Measurements from ENCODE around the gene ACAD8. TPM values are rescaled to one million over a fixed set of nuclear protein-coding genes. Genes with fewer than 3 reads are reported as not detected.

The ACAD8 gene
- total and polyA plus RNA-seq, 5 experiments from 2014 or later: 21.0 to 40.2 (median 24.0) TPM

GRCh38 chr11:134228625-134229024, 24.7 kb upstream of the ACAD8 start:
- H3K27ac Mint-ChIP-seq: peak overlapping the region in 5 of 10 donors; percentile 27 to 57 (median 43)
- H3K4me1 Mint-ChIP-seq: peaks cover 48 to 90% (median 76%) of the 10 kb centered on the region in 4 donors
- H3K27me3 Mint-ChIP-seq: no peaks in the 10 kb centered on the region
- ATAC-seq (peak in 1 of 2 donors; percentile 8), DNase-seq (peak in 7 of 10 donors; percentile 7 to 43 (median 25))
- POLR2A ChIA-PET: interaction anchor here (0.6 to 7.8 kb wide), 3 partner anchors 22 to 107 kb away, joined by 3 to 115 read pairs (median 4); partner anchors contain the start of genes ACAD8 and THYN1
- peak overlapping the region; percentile 2 to 98 (median 51) for H3K4me3 Mint-ChIP-seq
- no peaks in the 10 kb centered on the region for H3K9me3 Mint-ChIP-seq
- peaks cover 0 to 10% (median 1%) of the 10 kb centered on the region in 3 donors for H3K36me3 Mint-ChIP-seq

- Mint-ChIP-seq H3K36me3 (peaks cover 0 to 10% (median 0%) of the 10 kb centered on the region in 3 donors), H3K27ac (peak overlapping the region in 8 of 10 donors; percentile 27 to 84 (median 56)), H3K4me3 (peak overlapping the region; percentile 12 to 98 (median 61)), H3K9me3 (no peaks in the 10 kb centered on the region), H3K27me3 (no peaks in the 10 kb centered on the region), H3K4me1 (peaks cover 48 to 88% (median 74%) of the 10 kb centered on the region in 4 donors)
- ATAC-seq (no peak), DNase-seq (no peak)
- POLR2A ChIA-PET: interaction anchor here (0.6 to 7.8 kb wide), 2 partner anchors 22 to 45 kb away, joined by 4 to 115 read pairs; partner anchors contain the start of genes ACAD8 and THYN1
Measured at GRCh38 chr11:134229126-134229790, 24.1 kb upstream of the ACAD8 start.

GRCh38 chr11:134230339-134230738, 23.0 kb upstream of the ACAD8 start:
- ATAC-seq (no peak), DNase-seq (no peak)
- Mint-ChIP-seq H3K27me3 (no peaks in the 10 kb centered on the region), H3K36me3 (peaks cover 0 to 18% (median 0%) of the 10 kb centered on the region in 3 donors), H3K4me3 (peak overlapping the region in 7 of 10 donors; percentile 29 to 98 (median 64)), H3K27ac (peak overlapping the region in 9 of 10 donors; percentile 17 to 84 (median 54)), H3K4me1 (peaks cover 48 to 85% (median 74%) of the 10 kb centered on the region in 4 donors), H3K9me3 (no peaks in the 10 kb centered on the region)
- POLR2A ChIA-PET: interaction anchor here (7.8 kb wide), 1 partner anchor 20 kb away, joined by 115 read pairs; the partner anchor contains the start of genes ACAD8 and THYN1

GRCh38 chr11:134231958-134232659, 21.3 kb upstream of the ACAD8 start:
- ATAC-seq: no peak
- H3K4me1 Mint-ChIP-seq: peaks cover 36 to 68% (median 57%) of the 10 kb centered on the region in 4 donors

GRCh38 chr11:134233729-134234179, 19.6 kb upstream of the ACAD8 start:
- Mint-ChIP-seq H3K27ac (peak overlapping the region in 2 of 10 donors; percentile 15 to 43), H3K36me3 (peaks cover 0 to 48% (median 4%) of the 10 kb centered on the region in 3 donors), H3K4me3 (no peak overlapping the region), H3K4me1 (peaks cover 30 to 51% (median 42%) of the 10 kb centered on the region in 4 donors), H3K9me3 (no peaks in the 10 kb centered on the region), H3K27me3 (no peaks in the 10 kb centered on the region)
- DNase-seq: no peak
- no peak for ATAC-seq
- POLR2A ChIA-PET: interaction anchor here (1.1 to 1.9 kb wide), 3 partner anchors 9 to 20 kb away, joined by 3 to 9 read pairs (median 4); partner anchors contain the start of genes ACAD8, THYN1 and VPS26B

More at GRCh38 chr11:134231958-134232659, 21.3 kb upstream of the ACAD8 start:
- no peaks in the 10 kb centered on the region for H3K9me3 Mint-ChIP-seq
- DNase-seq: no peak
- POLR2A ChIA-PET: interaction anchor here (1.9 kb wide), 1 partner anchor 21 kb away, joined by 4 read pairs; the partner anchor contains the start of genes ACAD8 and THYN1
- H3K36me3 Mint-ChIP-seq: peaks cover 0 to 36% (median 4%) of the 10 kb centered on the region in 3 donors
- H3K27me3 Mint-ChIP-seq: no peaks in the 10 kb centered on the region
- peak overlapping the region in 2 of 10 donors; percentile 19 to 36 for H3K4me3 Mint-ChIP-seq
- H3K27ac Mint-ChIP-seq: peak overlapping the region in 4 of 10 donors; percentile 19 to 69 (median 61)

GRCh38 chr11:134235399-134235798, 18.0 kb upstream of the ACAD8 start:
- POLR2A ChIA-PET: interaction anchor here (1.7 kb wide), 1 partner anchor 10 kb away, joined by 9 read pairs; the partner anchor contains the start of gene VPS26B
- ATAC-seq (no peak), DNase-seq (no peak)
- peaks cover 17 to 36% (median 26%) of the 10 kb centered on the region in 4 donors for H3K4me1 Mint-ChIP-seq
- no peaks in the 10 kb centered on the region for H3K9me3 Mint-ChIP-seq
- peak overlapping the region in 1 of 10 donors; percentile 75 for H3K27ac Mint-ChIP-seq
- H3K27me3 Mint-ChIP-seq: no peaks in the 10 kb centered on the region
- H3K36me3 Mint-ChIP-seq: peaks cover 0 to 58% (median 4%) of the 10 kb centered on the region in 3 donors
- H3K4me3 Mint-ChIP-seq: no peak overlapping the region

GRCh38 chr11:134236834-134237556, 16.4 kb upstream of the ACAD8 start:
- no peak for DNase-seq
- POLR2A ChIA-PET: interaction anchor here (1.0 kb wide), 1 partner anchor 12 kb away, joined by 3 read pairs; no protein-coding TSS in a partner anchor
- peaks cover 0 to 64% (median 6%) of the 10 kb centered on the region in 3 donors for H3K36me3 Mint-ChIP-seq
- H3K27ac Mint-ChIP-seq: peak overlapping the region in 4 of 10 donors; percentile 2 to 77 (median 16)
- no peaks in the 10 kb centered on the region for H3K27me3 Mint-ChIP-seq
- no peaks in the 10 kb centered on the region for H3K9me3 Mint-ChIP-seq
- no peak overlapping the region for H3K4me3 Mint-ChIP-seq
- ATAC-seq: no peak
- H3K4me1 Mint-ChIP-seq: peaks cover 9 to 20% (median 17%) of the 10 kb centered on the region in 4 donors

GRCh38 chr11:134237557-134237922, 15.8 kb upstream of the ACAD8 start:
- POLR2A ChIA-PET: interaction anchor here (1.0 kb wide), 1 partner anchor 12 kb away, joined by 3 read pairs; no protein-coding TSS in a partner anchor
- DNase-seq (no peak), ATAC-seq (no peak)
- no peaks in the 10 kb centered on the region for H3K27me3 Mint-ChIP-seq
- H3K36me3 Mint-ChIP-seq: peaks cover 0 to 68% (median 7%) of the 10 kb centered on the region in 3 donors
- H3K4me1 Mint-ChIP-seq: peaks cover 3 to 14% (median 13%) of the 10 kb centered on the region in 4 donors
- no peaks in the 10 kb centered on the region for H3K9me3 Mint-ChIP-seq
- peak overlapping the region in 2 of 10 donors; percentile 28 to 77 for H3K27ac Mint-ChIP-seq
- H3K4me3 Mint-ChIP-seq: no peak overlapping the region

- Mint-ChIP-seq H3K4me1 (peaks cover 0 to 8% (median 2%) of the 10 kb centered on the region in 4 donors), H3K4me3 (no peak overlapping the region), H3K27ac (peak overlapping the region in 1 of 10 donors; percentile 22), H3K9me3 (no peaks in the 10 kb centered on the region), H3K27me3 (no peaks in the 10 kb centered on the region), H3K36me3 (peaks cover 0 to 80% (median 7%) of the 10 kb centered on the region in 3 donors)
- no peak for DNase-seq
- no peak for ATAC-seq
- POLR2A ChIA-PET: interaction anchor here (0.9 kb wide), 1 partner anchor 14 kb away, joined by 3 read pairs; the partner anchor contains the start of gene VPS26B
Measured at GRCh38 chr11:134238956-134239355, 14.4 kb upstream of the ACAD8 start.

- no peaks in the 10 kb centered on the region for H3K9me3 Mint-ChIP-seq
- H3K4me1 Mint-ChIP-seq: peaks cover 0 to 8% (median 2%) of the 10 kb centered on the region in 4 donors
- peaks cover 0 to 83% (median 7%) of the 10 kb centered on the region in 3 donors for H3K36me3 Mint-ChIP-seq
- no peaks in the 10 kb centered on the region for H3K27me3 Mint-ChIP-seq
- H3K27ac Mint-ChIP-seq: peak overlapping the region in 3 of 10 donors; percentile 0 to 24 (median 19)
- no peak for DNase-seq
- no peak overlapping the region for H3K4me3 Mint-ChIP-seq
- POLR2A ChIA-PET: interaction anchor here (1.1 kb wide), 1 partner anchor 212 kb away, joined by 3 read pairs; no protein-coding TSS in a partner anchor
- no peak for ATAC-seq
Measured at GRCh38 chr11:134240592-134240991, 12.8 kb upstream of the ACAD8 start.

- H3K4me1 Mint-ChIP-seq: peaks cover 0 to 4% (median under 1%) of the 10 kb centered on the region in 4 donors
Measured at GRCh38 chr11:134242376-134242775, 11.0 kb upstream of the ACAD8 start.

More at GRCh38 chr11:134242376-134242775, 11.0 kb upstream of the ACAD8 start:
- no peak overlapping the region for H3K4me3 Mint-ChIP-seq
- H3K9me3 Mint-ChIP-seq: no peaks in the 10 kb centered on the region
- ATAC-seq (no peak), DNase-seq (no peak)
- peaks cover 0 to 79% (median 4%) of the 10 kb centered on the region in 3 donors for H3K36me3 Mint-ChIP-seq
- peak overlapping the region in 2 of 10 donors; percentile 29 to 46 for H3K27ac Mint-ChIP-seq
- POLR2A ChIA-PET: no interaction called here
- H3K27me3 Mint-ChIP-seq: no peaks in the 10 kb centered on the region

Measured in naive thymus-derived CD8-positive, alpha-beta T cell (primary cell).